DND-41 (cell line): ENCODE data around the gene AOC1.

Source experiments
- ATAC-seq: fragments of 200-7000 bp; cut with Tn5 transposase; 3 replicates; pipeline ENCODE4 v1.9.1; 2021; ENCODE audit warnings: low read depth; ENCODE audit not compliant: insufficient read depth
- DNase-seq: peaks from one replicate; pipeline ENCODE4 v3.0.0-alpha.2; 2020
- H2AFZ ChIP-seq: 2 replicates; pipeline ENCODE4 v1.6.0; 2012; ENCODE audit warnings: low read depth, low read length
- H3K27ac ChIP-seq: 2 replicates; pipeline ENCODE4 v1.5.1; 2012; ENCODE audit warnings: low read length, inconsistent platforms
- H3K27me3 ChIP-seq: fragments of 200-600 bp; sonication (generic); 2 replicates; pipeline ENCODE4 v1.6.0; 2012; ENCODE audit warnings: low read length, mild to moderate bottlenecking, inconsistent platforms; ENCODE audit not compliant: insufficient read depth, poor library complexity
- H3K36me3 ChIP-seq: 2 replicates; pipeline ENCODE4 v1.5.1; 2012; ENCODE audit warnings: low read length, inconsistent platforms; ENCODE audit not compliant: insufficient read depth
- H3K4me1 ChIP-seq: 2 replicates; pipeline ENCODE4 v1.5.1; 2012; ENCODE audit warnings: mild to moderate bottlenecking, low read length; ENCODE audit not compliant: insufficient read depth
- H3K4me2 ChIP-seq: 2 replicates; pipeline ENCODE4 v1.6.0; 2012; ENCODE audit warnings: mild to moderate bottlenecking, moderate library complexity, low read length, inconsistent platforms; ENCODE audit not compliant: insufficient read depth
- H3K4me3 ChIP-seq, 2 experiments: fragments of 200-600 bp in 1 of 2; shearing (Covaris generic) in 1 of 2; 2 replicates each; pipeline ENCODE4 v1.5.1; 2012 to 2016; ENCODE audit warnings: inconsistent platforms in 2 of 2, low read length in 2 of 2, mild to moderate bottlenecking in 2 of 2, low read depth in 1 of 2, moderate library complexity in 1 of 2
- H3K79me2 ChIP-seq: 2 replicates; pipeline ENCODE4 v1.6.0; 2012; ENCODE audit warnings: low read length, inconsistent platforms; ENCODE audit not compliant: insufficient read depth
- H3K9ac ChIP-seq: 2 replicates; pipeline ENCODE4 v1.6.0; 2012; ENCODE audit warnings: low read depth, mild to moderate bottlenecking, inconsistent platforms, low read length, moderate library complexity
- H3K9me3 ChIP-seq: 2 replicates; pipeline ENCODE4 v1.5.1; 2012; ENCODE audit warnings: low read length, moderate library complexity, mild to moderate bottlenecking, inconsistent platforms; ENCODE audit not compliant: insufficient read depth, severe bottlenecking
- H4K20me1 ChIP-seq: 2 replicates; pipeline ENCODE4 v1.6.0; 2012; ENCODE audit warnings: low read length; ENCODE audit not compliant: insufficient read depth
- CTCF ChIP-seq: IDR thresholded peaks from 2 replicates; pipeline ENCODE4 v1.5.1; 2012; ENCODE audit warnings: borderline replicate concordance, low read length, moderate library complexity, mild to moderate bottlenecking; ENCODE audit not compliant: poor library complexity, severe bottlenecking; ENCODE audit errors: extremely low read depth
- EZH2 ChIP-seq: IDR thresholded peaks from 3 replicates; pipeline ENCODE4 v1.6.1; 2012; ENCODE audit warnings: borderline replicate concordance, low read depth, mild to moderate bottlenecking, moderate library complexity, low read length, inconsistent platforms; ENCODE audit not compliant: severe bottlenecking

Gene AOC1

GRCh38 chr7:150852371-150852905, at the start of gene AOC1:
Gene AOC1, plus strand, starts transcription at chr7:150852517. Its CDS starts 3,954 bp downstream, at chr7:150856471.
- no peak within 1 kb of the TSS for H2AFZ ChIP-seq
- TF ChIP-seq CTCF (no peak), EZH2 (no peak)

GRCh38 chr7:150803161-150803860, 49.0 kb upstream of the AOC1 start:
- peaks cover 5% of the 10 kb centered on the region for H3K9me3 ChIP-seq
- DNase-seq (no peak), ATAC-seq (no peak)
- no peaks in the 10 kb centered on the region for H4K20me1 ChIP-seq
- H3K27me3 ChIP-seq: peaks cover 5% of the 10 kb centered on the region
- no peaks in the 10 kb centered on the region for H3K4me1 ChIP-seq
- TF ChIP-seq CTCF (no peak), EZH2 (no peak)
- H3K4me2 ChIP-seq: no peak overlapping the region
- H3K27ac ChIP-seq: no peak overlapping the region
- H3K36me3 ChIP-seq: no peaks in the 10 kb centered on the region
- no peaks in the 10 kb centered on the region for H3K79me2 ChIP-seq
- no peak overlapping the region for H2AFZ ChIP-seq
- no peak overlapping the region for H3K9ac ChIP-seq
- H3K4me3 ChIP-seq: no peak overlapping the region

More at GRCh38 chr7:150852371-150852905, at the start of gene AOC1:
- no peak within 1 kb of the TSS for H3K9ac ChIP-seq
- H3K27me3 ChIP-seq: peaks cover 36% of the 10 kb centered on the region
- no peaks in the 10 kb centered on the region for H4K20me1 ChIP-seq
- no peak for DNase-seq
- no peaks in the 10 kb centered on the region for H3K9me3 ChIP-seq
- H3K4me3 ChIP-seq: no peak within 1 kb of the TSS
- no peak within 1 kb of the TSS for H3K4me2 ChIP-seq
- ATAC-seq: peak; percentile 45; the same call in 1 of the 3 replicates
- no peaks in the 10 kb centered on the region for H3K36me3 ChIP-seq
- H3K27ac ChIP-seq: no peak within 1 kb of the TSS
- H3K4me1 ChIP-seq: no peaks in the 10 kb centered on the region
- H3K79me2 ChIP-seq: no peaks in the 10 kb centered on the region

GRCh38 chr7:150804802-150805201, 47.5 kb upstream of the AOC1 start:
- no peak overlapping the region for H3K9ac ChIP-seq
- no peaks in the 10 kb centered on the region for H3K4me1 ChIP-seq
- ATAC-seq (no peak), DNase-seq (no peak)
- H3K9me3 ChIP-seq: peaks cover 5% of the 10 kb centered on the region
- no peak overlapping the region for H3K27ac ChIP-seq
- no peak overlapping the region for H3K4me2 ChIP-seq
- no peak overlapping the region for H2AFZ ChIP-seq
- H3K79me2 ChIP-seq: no peaks in the 10 kb centered on the region
- H3K36me3 ChIP-seq: no peaks in the 10 kb centered on the region
- H3K4me3 ChIP-seq: no peak overlapping the region
- no peaks in the 10 kb centered on the region for H4K20me1 ChIP-seq
- no peak for TF ChIP-seq CTCF
- TF ChIP-seq EZH2: no peak
- peaks cover 5% of the 10 kb centered on the region for H3K27me3 ChIP-seq
